Upper lobe of left lung (tissue), 6 donors: ENCODE measurements around the gene PLAC1. TPM values are rescaled to one million over a fixed set of nuclear protein-coding genes. Genes with fewer than 3 reads are reported as not detected.

ENCODE experiments used
- ATAC-seq, 2 donors: fragments of 200-7000 bp; cut with Tn5 transposase; one replicate each; pipeline ENCODE4 v1.9.1; 2022; ENCODE audit warnings: mild to moderate bottlenecking in 2 of 2, moderate library complexity in 2 of 2; ENCODE audit not compliant: low FRiP score in 2 of 2
- DNase-seq, 2 donors: peaks; one replicate each; pipeline ENCODE4 v3.0.0-alpha.2; 2019 to 2020
- H3K27ac ChIP-seq, 4 donors: fragments of 200-600 bp; sonication (generic); one replicate each; pipeline ENCODE4 v1.5.1; 2016 to 2019
- H3K27me3 ChIP-seq, 4 donors: fragments of 200-600 bp; sonication (generic); one replicate each; pipeline ENCODE4 v1.5.1; 2017 to 2019
- H3K36me3 ChIP-seq, 4 donors: fragments of 200-600 bp; sonication (generic); one replicate each; pipeline ENCODE4 v1.5.1; 2016 to 2019
- H3K4me1 ChIP-seq, 4 donors: fragments of 200-600 bp; sonication (generic); one replicate each; pipeline ENCODE4 v1.5.1; 2018 to 2019
- H3K4me3 ChIP-seq, 4 donors: fragments of 200-600 bp; sonication (generic); one replicate each; pipeline ENCODE4 v1.5.1; 2017 to 2019; ENCODE audit warnings: mild to moderate bottlenecking in 2 of 4, moderate library complexity in 1 of 4
- H3K9me3 ChIP-seq, 4 donors: fragments of 200-600 bp; sonication (generic); one replicate each; pipeline ENCODE4 v1.5.1; 2018 to 2019
- EP300 ChIP-seq, 4 donors: sonication (generic); formaldehyde crosslinking; IDR thresholded peaks; one replicate each; pipeline ENCODE4 v1.5.1; 2017; ENCODE audit warnings: antibody characterized with exemption in 4 of 4, control low read depth in 2 of 4
- POLR2A ChIP-seq, 4 donors: fragments of 450-650 bp; IDR thresholded peaks; one replicate each; pipeline ENCODE4 v1.5.1; 2016 to 2017; ENCODE audit warnings: antibody characterized with exemption in 4 of 4, mild to moderate bottlenecking in 2 of 4
- POLR2AphosphoS5 ChIP-seq, 2 donors: sonication (generic); formaldehyde crosslinking; IDR thresholded peaks; one replicate each; pipeline ENCODE4 v1.5.1; 2017; ENCODE audit warnings: antibody characterized with exemption in 2 of 2
- WGBS, 2 donors: methylation state at CpG; one replicate each; pipeline ENCODE4 v1.1.5; 2017 to 2018; 5-methylcytosine and 5-hydroxymethylcytosine counted together
- total RNA-seq, 6 donors: library from RNA; depleted of rRNA in 4 of 6; stranded (reverse); fragments of >200 nt in 4 of 6; gene quantifications; one replicate each; pipeline versions ENCODE4 v1.1.0 to v1.2.1, GENCODE V29; 2016 to 2021
- TF ChIP-seq, protein P1 (sequence below), 6 experiments: fragments of 450-650 bp in 4 of 6; fragments of 200-600 bp in 2 of 6; sonication (generic) in 2 of 6; IDR thresholded peaks; one replicate each; pipeline ENCODE4 v1.5.1; 2016 to 2019; ENCODE audit warnings: antibody characterized with exemption in 6 of 6
- donor health status: DM: no; HTN: no; CAD: no; lungs with moderate emphysema.
- donor health status: DM: no; HTN: yes; CAD: no; lungs with severe emphysema.

Gene PLAC1
- total RNA-seq, 6 donors from 2014 or later: not detected

- H3K27ac ChIP-seq: peak overlapping the region in 2 of 4 donors; percentile 2 to 40
- peaks cover 0 to 12% (median 2%) of the 10 kb centered on the region in 4 donors for H3K4me1 ChIP-seq
- no peaks in the 10 kb centered on the region for H3K36me3 ChIP-seq
- 60 to 71% methylated on average over 6 of the region's 6 CpGs for WGBS, 2 donors
- no peaks in the 10 kb centered on the region for H3K27me3 ChIP-seq
- ATAC-seq: no peak
- DNase-seq: no peak
- TF ChIP-seq POLR2A (IDR thresholded peaks at IDR 0.05): no peak
- TF ChIP-seq, protein P1, sequence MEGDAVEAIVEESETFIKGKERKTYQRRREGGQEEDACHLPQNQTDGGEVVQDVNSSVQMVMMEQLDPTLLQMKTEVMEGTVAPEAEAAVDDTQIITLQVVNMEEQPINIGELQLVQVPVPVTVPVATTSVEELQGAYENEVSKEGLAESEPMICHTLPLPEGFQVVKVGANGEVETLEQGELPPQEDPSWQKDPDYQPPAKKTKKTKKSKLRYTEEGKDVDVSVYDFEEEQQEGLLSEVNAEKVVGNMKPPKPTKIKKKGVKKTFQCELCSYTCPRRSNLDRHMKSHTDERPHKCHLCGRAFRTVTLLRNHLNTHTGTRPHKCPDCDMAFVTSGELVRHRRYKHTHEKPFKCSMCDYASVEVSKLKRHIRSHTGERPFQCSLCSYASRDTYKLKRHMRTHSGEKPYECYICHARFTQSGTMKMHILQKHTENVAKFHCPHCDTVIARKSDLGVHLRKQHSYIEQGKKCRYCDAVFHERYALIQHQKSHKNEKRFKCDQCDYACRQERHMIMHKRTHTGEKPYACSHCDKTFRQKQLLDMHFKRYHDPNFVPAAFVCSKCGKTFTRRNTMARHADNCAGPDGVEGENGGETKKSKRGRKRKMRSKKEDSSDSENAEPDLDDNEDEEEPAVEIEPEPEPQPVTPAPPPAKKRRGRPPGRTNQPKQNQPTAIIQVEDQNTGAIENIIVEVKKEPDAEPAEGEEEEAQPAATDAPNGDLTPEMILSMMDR (IDR thresholded peaks at IDR 0.05): no peak
- TF ChIP-seq EP300 (IDR thresholded peaks at IDR 0.05): no peak
- TF ChIP-seq POLR2AphosphoS5 (IDR thresholded peaks at IDR 0.05): no peak
- H3K9me3 ChIP-seq: no peaks in the 10 kb centered on the region
- no peak overlapping the region for H3K4me3 ChIP-seq
Observed at GRCh38 chrX:134671294-134671693, 13.0 kb upstream of the PLAC1 start.

GRCh38 chrX:134670134-134670924, 12.1 kb upstream of the PLAC1 start:
- H3K4me3 ChIP-seq: no peak overlapping the region
- peaks cover 0 to 12% (median 2%) of the 10 kb centered on the region in 4 donors for H3K4me1 ChIP-seq
- H3K27me3 ChIP-seq: no peaks in the 10 kb centered on the region
- H3K27ac ChIP-seq: peak overlapping the region in 3 of 4 donors; percentile 2 to 63 (median 52)
- DNase-seq (peak in 1 of 2 donors; percentile 68), ATAC-seq (peak; percentile 54 to 90)
- WGBS, 2 donors: 30% methylated on average over 1 of the region's 1 CpG; no CpG with 5 or more reads in 1 of the 2 donors
- no peaks in the 10 kb centered on the region for H3K9me3 ChIP-seq
- no peaks in the 10 kb centered on the region for H3K36me3 ChIP-seq
- TF ChIP-seq, protein P1 (IDR thresholded peaks at IDR 0.05): no peak
- TF ChIP-seq EP300 (IDR thresholded peaks at IDR 0.05): peak in 2 of 4 donors; percentile 19 to 61

GRCh38 chrX:134669378-134670098, 11.3 kb upstream of the PLAC1 start:
- peaks cover 0 to 12% (median 2%) of the 10 kb centered on the region in 4 donors for H3K4me1 ChIP-seq
- H3K9me3 ChIP-seq: no peaks in the 10 kb centered on the region
- no peak overlapping the region for H3K4me3 ChIP-seq
- TF ChIP-seq EP300 (IDR thresholded peaks at IDR 0.05) (no peak), POLR2AphosphoS5 (IDR thresholded peaks at IDR 0.05) (no peak), POLR2A (IDR thresholded peaks at IDR 0.05) (no peak)
- TF ChIP-seq, protein P1 (IDR thresholded peaks at IDR 0.05): no peak
- DNase-seq (peak; percentile 21 to 34), ATAC-seq (peak; percentile 45 to 87)
- H3K27ac ChIP-seq: peak overlapping the region in 3 of 4 donors; percentile 48 to 63 (median 52)
- H3K27me3 ChIP-seq: no peaks in the 10 kb centered on the region
- no peaks in the 10 kb centered on the region for H3K36me3 ChIP-seq
- WGBS, 2 donors: 82 to 92% methylated on average over 6 to 14 of the region's 14 CpGs

DNA sequence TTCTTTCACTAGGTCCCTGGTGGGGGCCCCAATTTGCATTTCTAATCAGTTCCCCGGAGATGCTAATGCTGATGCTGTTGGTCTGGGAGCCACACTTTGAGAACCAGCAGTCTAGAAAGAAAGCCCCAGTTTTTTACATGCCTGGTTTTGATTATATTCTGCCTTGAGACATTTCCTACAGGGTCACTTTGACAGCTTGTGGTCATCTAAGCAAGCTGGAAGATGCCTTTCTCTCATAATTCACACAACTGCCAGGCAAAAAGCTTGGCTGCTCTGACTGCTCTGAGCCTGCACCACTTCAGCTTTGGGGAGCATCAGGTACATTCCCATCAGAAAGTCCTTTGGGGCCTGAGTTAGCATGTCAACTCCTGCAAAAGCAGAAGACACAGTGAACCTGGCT, 5.9 kb upstream of the PLAC1 start:
- no peak for DNase-seq
- Histone ChIP-seq H3K4me3 (no peak overlapping the region), H3K4me1 (no peaks in the 10 kb centered on the region), H3K9me3 (no peaks in the 10 kb centered on the region), H3K27me3 (no peaks in the 10 kb centered on the region), H3K36me3 (no peaks in the 10 kb centered on the region), H3K27ac (no peak overlapping the region)
- ATAC-seq: no peak
- WGBS, 2 donors: 60% methylated on average over 1 of the region's 1 CpG; no CpG with 5 or more reads in 1 of the 2 donors
- TF ChIP-seq POLR2AphosphoS5 (IDR thresholded peaks at IDR 0.05): no peak

GRCh38 chrX:134661295-134661694, 3.0 kb upstream of the PLAC1 start:
- peak in 1 of 2 donors; percentile 54 for DNase-seq
- ATAC-seq: no peak

More at GRCh38 chrX:134661295-134661694, 3.0 kb upstream of the PLAC1 start:
- no peak overlapping the region for H3K4me3 ChIP-seq
- no peaks in the 10 kb centered on the region for H3K9me3 ChIP-seq
- no peaks in the 10 kb centered on the region for H3K4me1 ChIP-seq
- H3K36me3 ChIP-seq: no peaks in the 10 kb centered on the region
- WGBS, 2 donors: 31 to 43% methylated on average over 4 of the region's 4 CpGs
- TF ChIP-seq, protein P1 (IDR thresholded peaks at IDR 0.05): no peak
- TF ChIP-seq POLR2AphosphoS5 (IDR thresholded peaks at IDR 0.05) (no peak), EP300 (IDR thresholded peaks at IDR 0.05) (no peak), POLR2A (IDR thresholded peaks at IDR 0.05) (no peak)
- no peak overlapping the region for H3K27ac ChIP-seq
- no peaks in the 10 kb centered on the region for H3K27me3 ChIP-seq
